ENCODE results near the gene ADAMTS15.

Gene ADAMTS15

GRCh38 chr11:130473056-130473794 lies 24.8 kb downstream of the ADAMTS15 start:
- H3K4me3 ChIP-seq (ENCODE audit: low read length): no peak overlapping the region
- DNase-seq (ENCODE audit: low read depth): no peak
- TF ChIP-seq CTCF (IDR thresholded peaks at IDR 0.05; ENCODE audit: insufficient read depth, low read depth, low read length, missing control alignments): no peak

GRCh38 chr11:130473795-130474377 lies 25.4 kb downstream of the ADAMTS15 start:
- H3K4me3 ChIP-seq (ENCODE audit: low read length): no peak overlapping the region
- DNase-seq (ENCODE audit: low read depth): no peak
- no peak for TF ChIP-seq CTCF (IDR thresholded peaks at IDR 0.05; ENCODE audit: insufficient read depth, low read depth, low read length, missing control alignments)

GRCh38 chr11:130474637-130475400 lies 26.4 kb downstream of the ADAMTS15 start:
- no peak for TF ChIP-seq CTCF (IDR thresholded peaks at IDR 0.05; ENCODE audit: insufficient read depth, low read depth, low read length, missing control alignments)
- no peak overlapping the region for H3K4me3 ChIP-seq (ENCODE audit: low read length)
- no peak for DNase-seq (ENCODE audit: low read depth)

- TF ChIP-seq CTCF (IDR thresholded peaks at IDR 0.05; ENCODE audit: insufficient read depth, low read depth, low read length, missing control alignments): no peak
- H3K4me3 ChIP-seq (ENCODE audit: low read length): no peak overlapping the region
- DNase-seq (ENCODE audit: low read depth): no peak
Observed at GRCh38 chr11:130475426-130476053, 27.1 kb downstream of the ADAMTS15 start.

- DNase-seq (ENCODE audit: low read depth): no peak
- no peak for TF ChIP-seq CTCF (IDR thresholded peaks at IDR 0.05; ENCODE audit: insufficient read depth, low read depth, low read length, missing control alignments)
- H3K4me3 ChIP-seq (ENCODE audit: low read length): no peak overlapping the region
Observed at GRCh38 chr11:130476200-130476921, 27.9 kb downstream of the ADAMTS15 start.

- H3K4me3 ChIP-seq (ENCODE audit: low read length): no peak overlapping the region
- DNase-seq (ENCODE audit: low read depth): no peak
- TF ChIP-seq CTCF (IDR thresholded peaks at IDR 0.05; ENCODE audit: insufficient read depth, low read depth, low read length, missing control alignments): no peak
Observed at GRCh38 chr11:130476922-130477491, 28.6 kb downstream of the ADAMTS15 start.
